ENCODE data around the gene ADSL. TPM values are rescaled to one million over a fixed set of nuclear protein-coding genes. Genes with fewer than 3 reads are reported as not detected.

Gene ADSL
- total and polyA plus RNA-seq, 4 donors: 19.4 to 54.5 (median 39.8) TPM

- Histone ChIP-seq H3K36me3 (ENCODE audit: control insufficient read depth in 4 of 4, insufficient read depth in 3 of 4, low read depth in 1 of 4, low read length in 3 of 4) (peaks cover 3 to 15% (median 10%) of the 10 kb centered on the region in 4 donors), H3K9ac (ENCODE audit: low read depth in 1 of 2, low read length in 2 of 2) (no peak overlapping the region), H3K9me3 (ENCODE audit: control insufficient read depth in 4 of 4, low read length in 3 of 4) (no peaks in the 10 kb centered on the region), H3K27ac (ENCODE audit: low read depth in 1 of 2, low read length in 2 of 2) (no peak overlapping the region), H3K4me1 (ENCODE audit: control insufficient read depth in 4 of 4, insufficient read depth in 4 of 4, low read length in 3 of 4) (peaks cover 0 to 9% (median 4%) of the 10 kb centered on the region in 4 donors), H3K4me3 (ENCODE audit: low read depth in 1 of 3, low read length in 3 of 3) (no peak overlapping the region), H3K27me3 (ENCODE audit: control insufficient read depth in 4 of 4, insufficient read depth in 4 of 4, low read length in 3 of 4) (no peaks in the 10 kb centered on the region)
- WGBS: over 99% methylated on average over 3 of the region's 3 CpGs
- DNase-seq (ENCODE audit: low spot score): no peak
- TF ChIP-seq HNF4G (IDR thresholded peaks at IDR 0.05) (no peak), RXRA (IDR thresholded peaks at IDR 0.05) (no peak), SP1 (IDR thresholded peaks at IDR 0.05) (no peak), ATF3 (IDR thresholded peaks at IDR 0.05) (no peak)
- TF ChIP-seq, protein P1, sequence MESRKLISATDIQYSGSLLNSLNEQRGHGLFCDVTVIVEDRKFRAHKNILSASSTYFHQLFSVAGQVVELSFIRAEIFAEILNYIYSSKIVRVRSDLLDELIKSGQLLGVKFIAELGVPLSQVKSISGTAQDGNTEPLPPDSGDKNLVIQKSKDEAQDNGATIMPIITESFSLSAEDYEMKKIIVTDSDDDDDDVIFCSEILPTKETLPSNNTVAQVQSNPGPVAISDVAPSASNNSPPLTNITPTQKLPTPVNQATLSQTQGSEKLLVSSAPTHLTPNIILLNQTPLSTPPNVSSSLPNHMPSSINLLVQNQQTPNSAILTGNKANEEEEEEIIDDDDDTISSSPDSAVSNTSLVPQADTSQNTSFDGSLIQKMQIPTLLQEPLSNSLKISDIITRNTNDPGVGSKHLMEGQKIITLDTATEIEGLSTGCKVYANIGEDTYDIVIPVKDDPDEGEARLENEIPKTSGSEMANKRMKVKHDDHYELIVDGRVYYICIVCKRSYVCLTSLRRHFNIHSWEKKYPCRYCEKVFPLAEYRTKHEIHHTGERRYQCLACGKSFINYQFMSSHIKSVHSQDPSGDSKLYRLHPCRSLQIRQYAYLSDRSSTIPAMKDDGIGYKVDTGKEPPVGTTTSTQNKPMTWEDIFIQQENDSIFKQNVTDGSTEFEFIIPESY (IDR thresholded peaks at IDR 0.05): no peak
Observed at GRCh38 chr22:40434106-40434505, 87.8 kb downstream of the ADSL start.

DNA sequence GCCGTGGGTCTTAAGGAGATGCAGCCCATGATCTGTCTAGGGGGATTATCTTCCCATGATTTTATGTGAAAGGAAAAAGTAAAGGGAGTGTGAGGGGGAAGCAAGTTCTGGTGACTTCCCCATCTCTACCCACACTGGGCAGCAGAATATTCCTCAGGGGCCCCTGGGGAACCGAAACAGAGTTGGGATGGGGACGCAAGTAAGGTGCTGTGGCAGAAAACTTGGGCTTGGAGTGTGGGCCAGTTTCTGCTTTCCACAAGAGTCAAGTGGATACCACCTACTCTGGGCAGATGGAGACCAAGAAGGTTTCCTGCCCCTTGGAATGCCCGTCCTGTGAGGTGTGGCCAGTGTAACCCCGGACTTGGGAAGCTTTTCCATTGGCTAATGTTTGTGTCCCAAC is 88.4 kb downstream of the ADSL start:
- no peaks in the 10 kb centered on the region for H3K9me3 ChIP-seq (ENCODE audit: control insufficient read depth in 4 of 4, low read length in 3 of 4)
- no peak for DNase-seq (ENCODE audit: low spot score)
- H3K4me3 ChIP-seq (ENCODE audit: low read depth in 1 of 3, low read length in 3 of 3): no peak overlapping the region
- WGBS: 94% methylated on average over 5 of the region's 5 CpGs
- TF ChIP-seq REST (IDR thresholded peaks at IDR 0.05) (no peak), HNF4A (conservative IDR thresholded peaks at IDR 0.05) (no peak), JUND (IDR thresholded peaks at IDR 0.05) (no peak), SP1 (IDR thresholded peaks at IDR 0.05) (no peak), FOXA1 (IDR thresholded peaks at IDR 0.05) (no peak), HNF4G (IDR thresholded peaks at IDR 0.05) (no peak), YY1 (IDR thresholded peaks at IDR 0.05) (no peak), ATF3 (IDR thresholded peaks at IDR 0.05) (no peak), NR2F2 (IDR thresholded peaks at IDR 0.05) (no peak), GABPA (IDR thresholded peaks at IDR 0.05 in 1 of 2, conservative IDR thresholded peaks at IDR 0.05 in 1 of 2) (no peak), TAF1 (conservative IDR thresholded peaks at IDR 0.05) (no peak)
- TF ChIP-seq, protein P2, sequence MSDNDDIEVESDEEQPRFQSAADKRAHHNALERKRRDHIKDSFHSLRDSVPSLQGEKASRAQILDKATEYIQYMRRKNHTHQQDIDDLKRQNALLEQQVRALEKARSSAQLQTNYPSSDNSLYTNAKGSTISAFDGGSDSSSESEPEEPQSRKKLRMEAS (IDR thresholded peaks at IDR 0.05): no peak
- H3K4me1 ChIP-seq (ENCODE audit: control insufficient read depth in 4 of 4, insufficient read depth in 4 of 4, low read length in 3 of 4): peaks cover 0 to 9% (median 4%) of the 10 kb centered on the region in 4 donors
- peaks cover 2 to 8% (median 5%) of the 10 kb centered on the region in 4 donors for H3K36me3 ChIP-seq (ENCODE audit: control insufficient read depth in 4 of 4, insufficient read depth in 3 of 4, low read depth in 1 of 4, low read length in 3 of 4)
- H3K27me3 ChIP-seq (ENCODE audit: control insufficient read depth in 4 of 4, insufficient read depth in 4 of 4, low read length in 3 of 4): no peaks in the 10 kb centered on the region
- no peak overlapping the region for H3K9ac ChIP-seq (ENCODE audit: low read depth in 1 of 2, low read length in 2 of 2)
- no peak overlapping the region for H3K27ac ChIP-seq (ENCODE audit: low read depth in 1 of 2, low read length in 2 of 2)

All from liver (tissue), 9 donors.